Liver (tissue), 9 donors: ENCODE measurements around the gene RUFY4. TPM values are rescaled to one million over a fixed set of nuclear protein-coding genes. Genes with fewer than 3 reads are reported as not detected.
"Not testable (repeated sequence)": the region's sequence is repeated elsewhere in the genome, so short reads cannot be mapped to it uniquely, and the experiment has no call there.

Experiments used
- DNase-seq: peaks from one replicate; pipeline ENCODE4 v3.0.0-alpha.2; 2017; ENCODE audit warnings: low spot score
- H3K27ac ChIP-seq, 2 donors: one replicate each; pipeline ENCODE4 v1.7.0; 2013; ENCODE audit warnings: inconsistent platforms in 2 of 2, low read length in 2 of 2, control low read depth in 1 of 2, low read depth in 1 of 2, mild to moderate bottlenecking in 1 of 2
- H3K27me3 ChIP-seq, 4 donors: one replicate each; pipeline versions ENCODE4 v1.6.1 to v1.7.0; 2013; ENCODE audit warnings: low read length in 3 of 4, inconsistent platforms in 1 of 4, mild to moderate bottlenecking in 1 of 4, moderate library complexity in 1 of 4; ENCODE audit not compliant: control insufficient read depth in 4 of 4, insufficient read depth in 4 of 4
- H3K36me3 ChIP-seq, 4 donors: one replicate each; pipeline versions ENCODE4 v1.6.1 to v1.7.0; 2013; ENCODE audit warnings: low read length in 3 of 4, mild to moderate bottlenecking in 3 of 4, low read depth in 1 of 4, moderate library complexity in 1 of 4; ENCODE audit not compliant: control insufficient read depth in 4 of 4, insufficient read depth in 3 of 4
- H3K4me1 ChIP-seq, 4 donors: one replicate each; pipeline versions ENCODE4 v1.6.1 to v1.7.0; 2013; ENCODE audit warnings: low read length in 3 of 4, mild to moderate bottlenecking in 3 of 4, moderate library complexity in 1 of 4; ENCODE audit not compliant: control insufficient read depth in 4 of 4, insufficient read depth in 4 of 4
- H3K4me3 ChIP-seq, 3 donors: one replicate each; pipeline versions ENCODE4 v1.6.1 to v1.7.0; 2013; ENCODE audit warnings: low read length in 3 of 3, control low read depth in 1 of 3, low read depth in 1 of 3, mild to moderate bottlenecking in 1 of 3
- H3K9ac ChIP-seq, 2 donors: one replicate each; pipeline ENCODE4 v1.7.0; 2013; ENCODE audit warnings: low read length in 2 of 2, mild to moderate bottlenecking in 2 of 2, moderate library complexity in 2 of 2, control low read depth in 1 of 2, low read depth in 1 of 2
- H3K9me3 ChIP-seq, 4 donors: one replicate each; pipeline versions ENCODE4 v1.6.1 to v1.7.0; 2013; ENCODE audit warnings: low read length in 3 of 4; ENCODE audit not compliant: control insufficient read depth in 4 of 4
- ATF3 ChIP-seq: IDR thresholded peaks from 2 replicates; pipeline ENCODE4 v1.6.1; 2016; ENCODE audit warnings: antibody characterized with exemption
- CTCF ChIP-seq: fragments of 150-350 bp; IDR thresholded peaks from 2 replicates; pipeline ENCODE4 v1.5.1; 2017; ENCODE audit warnings: improper control_type of control experiment, low read depth, low read length; ENCODE audit not compliant: missing input control
- EGR1 ChIP-seq, 2 donors: IDR thresholded peaks; 2 replicates each; pipeline ENCODE4 v1.6.1; 2016 to 2018; ENCODE audit warnings: antibody characterized with exemption in 2 of 2, low read depth in 2 of 2
- FOXA1 ChIP-seq: IDR thresholded peaks from 2 replicates; pipeline ENCODE4 v1.6.1; 2016; ENCODE audit warnings: antibody characterized with exemption
- FOXA2 ChIP-seq: IDR thresholded peaks from 2 replicates; pipeline ENCODE4 v1.6.1; 2016; ENCODE audit warnings: antibody characterized with exemption
- GABPA ChIP-seq, 2 donors: IDR thresholded peaks in 1 of 2; conservative IDR thresholded peaks in 1 of 2; 2 replicates each; pipeline ENCODE4 v1.6.1; 2016; ENCODE audit warnings: antibody characterized with exemption in 2 of 2, mild to moderate bottlenecking in 1 of 2, moderate library complexity in 1 of 2
- HNF4A ChIP-seq, 2 donors: conservative IDR thresholded peaks; 2 replicates each; pipeline ENCODE4 v1.6.1; 2016; ENCODE audit warnings: antibody characterized with exemption in 2 of 2, mild to moderate bottlenecking in 2 of 2
- HNF4G ChIP-seq: IDR thresholded peaks from 2 replicates; pipeline ENCODE4 v1.6.1; 2016; ENCODE audit warnings: antibody characterized with exemption
- JUND ChIP-seq, 2 donors: IDR thresholded peaks; 2 replicates each; pipeline ENCODE4 v1.6.1; 2016; ENCODE audit warnings: antibody characterized with exemption in 2 of 2
- NR2F2 ChIP-seq: IDR thresholded peaks from 2 replicates; pipeline ENCODE4 v1.6.1; 2016; ENCODE audit warnings: antibody characterized with exemption
- RAD21 ChIP-seq, 2 donors: IDR thresholded peaks; 2 replicates each; pipeline ENCODE4 v1.6.1; 2016; ENCODE audit warnings: antibody characterized with exemption in 2 of 2, mild to moderate bottlenecking in 2 of 2
- REST ChIP-seq: IDR thresholded peaks from 2 replicates; pipeline ENCODE4 v1.6.1; 2016; ENCODE audit warnings: antibody characterized with exemption, mild to moderate bottlenecking
- RXRA ChIP-seq, 2 donors: IDR thresholded peaks; 2 replicates each; pipeline ENCODE4 v1.6.1; 2017 to 2018; ENCODE audit warnings: antibody characterized with exemption in 2 of 2, mild to moderate bottlenecking in 1 of 2
- SP1 ChIP-seq: IDR thresholded peaks from 2 replicates; pipeline ENCODE4 v1.6.1; 2018; ENCODE audit warnings: antibody characterized with exemption, mild to moderate bottlenecking
- TAF1 ChIP-seq: conservative IDR thresholded peaks from 2 replicates; pipeline ENCODE4 v1.6.1; 2016; ENCODE audit warnings: antibody characterized with exemption, mild to moderate bottlenecking
- YY1 ChIP-seq: IDR thresholded peaks from 2 replicates; pipeline ENCODE4 v1.6.1; 2016; ENCODE audit warnings: antibody characterized with exemption, mild to moderate bottlenecking
- WGBS: extraction: QIAGEN DNeasy Blood & Tissue Kit; methylation state at CpG from one replicate; pipeline ENCODE4 v1.1.7; 2013; 5-methylcytosine and 5-hydroxymethylcytosine counted together
- polyA plus RNA-seq, 2 donors: library from polyadenylated mRNA; stranded (reverse) in 1 of 2; unstranded in 1 of 2; fragments of 200-250 nt in 1 of 2; fragments of >200 nt in 1 of 2; fragmentation: Nextera tagmentation in 1 of 2; extraction: Ambion mirVana in 1 of 2; gene quantifications; one replicate each; pipeline versions ENCODE4 v1.2.1 to v1.2.3, GENCODE V29; 2013 to 2015
- total RNA-seq, 2 donors: library from RNA; depleted of rRNA; stranded (reverse); fragments of >200 nt; gene quantifications; one replicate each; pipeline ENCODE4 v1.2.3, GENCODE V29; 2014
- TF ChIP-seq, protein P1 (sequence below): IDR thresholded peaks from 2 replicates; pipeline ENCODE4 v1.6.1; 2016; ENCODE audit warnings: antibody characterized with exemption
- TF ChIP-seq, protein P2 (sequence below): IDR thresholded peaks from 2 replicates; pipeline ENCODE4 v1.6.1; 2016; ENCODE audit warnings: antibody characterized with exemption
- donor health status: healthy.
- donor health status: healthy.
- donor health status: healthy.
- donor health status: healthy.
- donor health status: healthy.

The RUFY4 gene
- total and polyA plus RNA-seq, 4 donors: 0.05 to 0.08 (median 0.08) TPM; not detected in 1

GRCh38 chr2:218121789-218122188 lies 52.7 kb downstream of the RUFY4 start:
- 85% methylated on average over 4 of the region's 4 CpGs for WGBS
- not testable (repeated sequence) for DNase-seq, H3K36me3 ChIP-seq, H3K27ac ChIP-seq, H3K4me1 ChIP-seq, H3K9me3 ChIP-seq, H3K27me3 ChIP-seq, H3K4me3 ChIP-seq, H3K9ac ChIP-seq

DNA sequence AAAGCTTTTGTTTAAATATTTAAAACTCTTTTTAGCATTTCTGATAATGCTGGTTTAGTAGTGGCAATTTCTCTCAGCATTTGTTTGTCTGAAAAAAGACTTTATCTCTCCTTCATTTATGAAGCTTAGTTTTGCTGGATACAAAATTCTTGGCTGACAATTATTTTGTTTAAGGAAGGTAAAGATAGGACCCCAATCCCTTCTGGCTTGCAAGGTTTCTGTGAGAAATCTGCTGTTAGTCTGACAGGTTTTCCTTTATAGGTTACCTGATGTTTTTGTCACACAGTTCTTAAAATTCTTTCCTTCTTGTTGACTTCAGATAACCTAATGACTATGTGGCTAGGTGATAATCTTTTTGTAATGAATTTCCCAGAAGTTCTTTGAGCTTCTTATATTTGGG lies 53.2 kb downstream of the RUFY4 start:
- not testable (repeated sequence) for H3K27ac ChIP-seq, DNase-seq, H3K4me3 ChIP-seq, H3K36me3 ChIP-seq, H3K4me1 ChIP-seq, H3K27me3 ChIP-seq, H3K9me3 ChIP-seq, H3K9ac ChIP-seq

DNA sequence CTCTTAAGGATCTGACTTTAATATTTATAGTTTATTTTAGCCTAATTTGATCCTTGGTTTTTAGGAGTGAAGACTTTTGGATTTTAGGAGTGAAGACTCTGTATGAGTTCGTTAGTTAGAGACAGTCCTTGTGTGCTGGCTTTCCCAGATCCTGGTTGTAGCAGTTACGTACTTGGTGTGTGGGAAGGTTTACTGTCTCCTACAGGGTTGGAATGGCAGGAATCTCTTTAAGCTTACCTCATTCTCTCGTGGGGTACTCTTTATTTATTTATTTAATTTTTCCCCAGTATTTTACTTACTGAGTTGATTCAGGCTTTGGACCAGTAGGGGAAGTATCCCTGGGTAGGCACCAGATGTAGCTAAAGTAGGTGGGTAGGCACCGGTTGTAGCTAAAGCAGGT lies 54.9 kb downstream of the RUFY4 start:
- H3K9ac ChIP-seq: no peak overlapping the region
- H3K4me1 ChIP-seq: no peaks in the 10 kb centered on the region
- DNase-seq: no peak
- H3K36me3 ChIP-seq: no peaks in the 10 kb centered on the region
- 77% methylated on average over 4 of the region's 4 CpGs for WGBS
- H3K4me3 ChIP-seq: no peak overlapping the region
- TF ChIP-seq FOXA1 (no peak), EGR1 (IDR thresholded peaks at IDR 0.05; ENCODE audit: low read depth in 2 of 2) (no peak), TAF1 (no peak), YY1 (no peak), FOXA2 (no peak), RAD21 (IDR thresholded peaks at IDR 0.05) (no peak), HNF4G (no peak), REST (no peak), NR2F2 (no peak), SP1 (no peak), CTCF (no peak), RXRA (IDR thresholded peaks at IDR 0.05) (no peak), HNF4A (conservative IDR thresholded peaks at IDR 0.05) (no peak), ATF3 (no peak), JUND (IDR thresholded peaks at IDR 0.05) (no peak), GABPA (IDR thresholded peaks at IDR 0.05 in 1 of 2, conservative IDR thresholded peaks at IDR 0.05 in 1 of 2) (no peak)
- TF ChIP-seq, protein P1, sequence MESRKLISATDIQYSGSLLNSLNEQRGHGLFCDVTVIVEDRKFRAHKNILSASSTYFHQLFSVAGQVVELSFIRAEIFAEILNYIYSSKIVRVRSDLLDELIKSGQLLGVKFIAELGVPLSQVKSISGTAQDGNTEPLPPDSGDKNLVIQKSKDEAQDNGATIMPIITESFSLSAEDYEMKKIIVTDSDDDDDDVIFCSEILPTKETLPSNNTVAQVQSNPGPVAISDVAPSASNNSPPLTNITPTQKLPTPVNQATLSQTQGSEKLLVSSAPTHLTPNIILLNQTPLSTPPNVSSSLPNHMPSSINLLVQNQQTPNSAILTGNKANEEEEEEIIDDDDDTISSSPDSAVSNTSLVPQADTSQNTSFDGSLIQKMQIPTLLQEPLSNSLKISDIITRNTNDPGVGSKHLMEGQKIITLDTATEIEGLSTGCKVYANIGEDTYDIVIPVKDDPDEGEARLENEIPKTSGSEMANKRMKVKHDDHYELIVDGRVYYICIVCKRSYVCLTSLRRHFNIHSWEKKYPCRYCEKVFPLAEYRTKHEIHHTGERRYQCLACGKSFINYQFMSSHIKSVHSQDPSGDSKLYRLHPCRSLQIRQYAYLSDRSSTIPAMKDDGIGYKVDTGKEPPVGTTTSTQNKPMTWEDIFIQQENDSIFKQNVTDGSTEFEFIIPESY: no peak
- TF ChIP-seq, protein P2, sequence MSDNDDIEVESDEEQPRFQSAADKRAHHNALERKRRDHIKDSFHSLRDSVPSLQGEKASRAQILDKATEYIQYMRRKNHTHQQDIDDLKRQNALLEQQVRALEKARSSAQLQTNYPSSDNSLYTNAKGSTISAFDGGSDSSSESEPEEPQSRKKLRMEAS: no peak
- H3K27me3 ChIP-seq: peaks cover 0 to 3% (median 0%) of the 10 kb centered on the region in 4 donors
- H3K27ac ChIP-seq: no peak overlapping the region
- no peaks in the 10 kb centered on the region for H3K9me3 ChIP-seq
